WTC11 (cell line): ENCODE measurements around the gene TROAP. TPM values are rescaled to one million over a fixed set of nuclear protein-coding genes. Genes with fewer than 3 reads are reported as not detected.

Experiments
- AR ChIP-seq: fragments of 250-450 bp; sonication (Bioruptor Pico); IDR thresholded peaks from 2 replicates; pipeline ENCODE4 v1.9.0; 2021; ENCODE audit warnings: mild to moderate bottlenecking
- ATF2 ChIP-seq: sonication (generic); formaldehyde crosslinking; IDR thresholded peaks from 2 replicates; pipeline ENCODE4 v1.8.1; 2022; ENCODE audit warnings: low read depth, missing genetic modification reagents, borderline replicate concordance
- CBFB ChIP-seq: sonication (generic); formaldehyde crosslinking; IDR thresholded peaks from 2 replicates; pipeline ENCODE4 v1.8.1; 2022; ENCODE audit warnings: mild to moderate bottlenecking, low read depth, missing genetic modification reagents
- CTCF ChIP-seq: fragments of 200-600 bp; IDR thresholded peaks from 2 replicates; pipeline ENCODE4 v1.8.0; 2022; ENCODE audit warnings: antibody characterized with exemption
- E2F5 ChIP-seq: sonication (generic); formaldehyde crosslinking; IDR thresholded peaks from 2 replicates; pipeline ENCODE4 v1.8.1; 2022; ENCODE audit warnings: mild to moderate bottlenecking, moderate library complexity, missing genetic modification reagents
- FOXP1 ChIP-seq: sonication (generic); formaldehyde crosslinking; IDR thresholded peaks from 2 replicates; pipeline ENCODE4 v1.8.0; 2022; ENCODE audit warnings: missing genetic modification reagents, mild to moderate bottlenecking, moderate library complexity, borderline replicate concordance
- GRHL2 ChIP-seq: fragments of 250-450 bp; sonication (Bioruptor Pico); IDR thresholded peaks from 2 replicates; pipeline ENCODE4 v1.8.0; 2022; ENCODE audit warnings: mild to moderate bottlenecking, moderate library complexity; ENCODE audit not compliant: insufficient replicate concordance, severe bottlenecking
- IRF1 ChIP-seq: sonication (generic); formaldehyde crosslinking; IDR thresholded peaks from 2 replicates; pipeline ENCODE4 v1.8.0; 2023; ENCODE audit warnings: missing genetic modification reagents
- IRF2 ChIP-seq: sonication (generic); formaldehyde crosslinking; IDR thresholded peaks from 2 replicates; pipeline ENCODE4 v1.8.0; 2022; ENCODE audit warnings: low read depth, missing genetic modification reagents, borderline replicate concordance
- JUN ChIP-seq: sonication (generic); formaldehyde crosslinking; IDR thresholded peaks from 2 replicates; pipeline ENCODE4 v1.8.0; 2023; ENCODE audit warnings: mild to moderate bottlenecking, missing genetic modification reagents
- KAT7 ChIP-seq: sonication (generic); formaldehyde crosslinking; IDR thresholded peaks from 2 replicates; pipeline ENCODE4 v1.8.1; 2023; ENCODE audit warnings: missing genetic modification reagents, mild to moderate bottlenecking, borderline replicate concordance
- MAX ChIP-seq: sonication (generic); formaldehyde crosslinking; IDR thresholded peaks from 2 replicates; pipeline ENCODE4 v1.8.0; 2022; ENCODE audit warnings: mild to moderate bottlenecking, missing genetic modification reagents
- MLX ChIP-seq: sonication (generic); formaldehyde crosslinking; IDR thresholded peaks from 2 replicates; pipeline ENCODE4 v1.8.1; 2023; ENCODE audit warnings: mild to moderate bottlenecking, missing genetic modification reagents, moderate library complexity
- MYBL2 ChIP-seq: sonication (generic); formaldehyde crosslinking; IDR thresholded peaks from 2 replicates; pipeline ENCODE4 v1.8.1; 2023; ENCODE audit warnings: mild to moderate bottlenecking, moderate library complexity, missing genetic modification reagents
- NFE2L1 ChIP-seq: sonication (generic); formaldehyde crosslinking; IDR thresholded peaks from 2 replicates; pipeline ENCODE4 v1.8.1; 2023; ENCODE audit warnings: missing genetic modification reagents
- NR1H2 ChIP-seq: sonication (generic); formaldehyde crosslinking; IDR thresholded peaks from 2 replicates; pipeline ENCODE4 v1.9.0; 2021; ENCODE audit warnings: mild to moderate bottlenecking, moderate library complexity, missing genetic modification reagents
- OVOL2 ChIP-seq: fragments of 250-450 bp; sonication (Bioruptor Pico); IDR thresholded peaks from 2 replicates; pipeline ENCODE4 v1.9.0; 2021; ENCODE audit warnings: mild to moderate bottlenecking, borderline replicate concordance
- PREB ChIP-seq: sonication (generic); formaldehyde crosslinking; IDR thresholded peaks from 2 replicates; pipeline ENCODE4 v1.8.1; 2022; ENCODE audit warnings: mild to moderate bottlenecking, missing genetic modification reagents, moderate library complexity, borderline replicate concordance
- PRRX2 ChIP-seq: fragments of 250-450 bp; sonication (Bioruptor Pico); IDR thresholded peaks from 2 replicates; pipeline ENCODE4 v1.8.0; 2021; ENCODE audit warnings: mild to moderate bottlenecking
- RORB ChIP-seq: fragments of 250-450 bp; sonication (Bioruptor Pico); IDR thresholded peaks from 2 replicates; pipeline ENCODE4 v1.9.0; 2021; ENCODE audit warnings: mild to moderate bottlenecking
- SOX15 ChIP-seq: fragments of 250-450 bp; sonication (Bioruptor Pico); IDR thresholded peaks from 2 replicates; pipeline ENCODE4 v1.9.0; 2021; ENCODE audit warnings: mild to moderate bottlenecking
- SP1 ChIP-seq: sonication (generic); formaldehyde crosslinking; conservative IDR thresholded peaks from 2 replicates; pipeline ENCODE4 v1.8.1; 2022; ENCODE audit warnings: missing genetic modification reagents
- TEAD4 ChIP-seq: sonication (generic); formaldehyde crosslinking; IDR thresholded peaks from 2 replicates; pipeline ENCODE4 v1.8.0; 2022; ENCODE audit warnings: mild to moderate bottlenecking, missing genetic modification reagents
- ZBTB21 ChIP-seq: sonication (generic); formaldehyde crosslinking; IDR thresholded peaks from 2 replicates; pipeline ENCODE4 v1.8.1; 2023; ENCODE audit warnings: mild to moderate bottlenecking, missing genetic modification reagents, borderline replicate concordance
- ZNF121 ChIP-seq: sonication (generic); formaldehyde crosslinking; IDR thresholded peaks from 2 replicates; pipeline ENCODE4 v1.8.0; 2023; ENCODE audit warnings: missing genetic modification reagents
- ZNF219 ChIP-seq: sonication (generic); formaldehyde crosslinking; IDR thresholded peaks from 2 replicates; pipeline ENCODE4 v1.8.0; 2023; ENCODE audit warnings: missing genetic modification reagents, mild to moderate bottlenecking, borderline replicate concordance
- ZNF281 ChIP-seq: sonication (generic); formaldehyde crosslinking; IDR thresholded peaks from 2 replicates; pipeline ENCODE4 v1.8.0; 2023; ENCODE audit warnings: mild to moderate bottlenecking, missing genetic modification reagents
- total RNA-seq: library from RNA; stranded (reverse); gene quantifications from 3 replicates; pipeline ENCODE4 v1.2.3, GENCODE V29; 2021

TROAP gene
- total RNA-seq, 1 experiment from 2014 or later: 89.2 TPM

GRCh38 chr12:49322708-49323523 lies at the start of gene TROAP (continued):
- TF ChIP-seq AR (CRISPR knock-in tag) (no peak), PRRX2 (CRISPR knock-in tag) (no peak), ZNF219 (CRISPR knock-in tag) (no peak), CTCF (no peak), SP1 (CRISPR knock-in tag) (peak; percentile 90), RORB (CRISPR knock-in tag) (no peak), KAT7 (CRISPR knock-in tag) (0 out of 2 replicates have a peak, but pooled peaks have one; percentile 50), IRF1 (CRISPR knock-in tag) (no peak), IRF2 (CRISPR knock-in tag) (no peak), GRHL2 (CRISPR knock-in tag) (no peak), PREB (CRISPR knock-in tag) (no peak), TEAD4 (CRISPR knock-in tag) (no peak), ZNF121 (CRISPR knock-in tag) (peak; percentile 51; the same call in 1 of the 2 replicates), FOXP1 (CRISPR knock-in tag) (no peak), MLX (no peak), MYBL2 (CRISPR knock-in tag) (peak; percentile 81), MAX (0 out of 2 replicates have a peak, but pooled peaks have one; percentile 31), JUN (CRISPR knock-in tag) (peak; percentile 23; the same call in 1 of the 2 replicates), ZBTB21 (CRISPR knock-in tag) (no peak), OVOL2 (CRISPR knock-in tag) (no peak), CBFB (CRISPR knock-in tag) (no peak), ZNF281 (no peak), ATF2 (CRISPR knock-in tag) (no peak), NFE2L1 (CRISPR knock-in tag) (no peak), NR1H2 (CRISPR knock-in tag) (no peak), E2F5 (CRISPR knock-in tag) (no peak), SOX15 (CRISPR knock-in tag) (no peak)
